OCI-LY1 (cell line): ENCODE results near the gene ARID5B.

Experiments
- CTCF ChIP-seq: fragments of 200-600 bp; sonication (generic), shearing (Covaris generic); IDR thresholded peaks from 2 replicates; pipeline ENCODE4 v1.5.1; 2017; ENCODE audit warnings: mild to moderate bottlenecking, antibody characterized with exemption, low read length, moderate library complexity, mixed read lengths
- EZH2 ChIP-seq: fragments of 200-600 bp; sonication (generic), shearing (Covaris generic); IDR thresholded peaks from 2 replicates; pipeline ENCODE4 v1.8.0; 2017; ENCODE audit warnings: borderline replicate concordance, mixed run types, mild to moderate bottlenecking, antibody characterized with exemption, low read length, moderate library complexity, mixed read lengths

GRCh38 chr10:62067560-62067959 lies 166.1 kb downstream of the ARID5B start:
- TF ChIP-seq CTCF (no peak), EZH2 (no peak)
